Activated CD8-positive, alpha-beta memory T cell treated with anti-CD3 and anti-CD28 coated beads for 24 hours (primary cell): ENCODE results near the gene SH2B2.
A peak's percentile ranks its signal among the peaks of the same experiment; 100 is the strongest.

Source experiments
- DNase-seq: peaks from one replicate; pipeline ENCODE4 v3.0.0-alpha.2; 2020

SH2B2 gene

GRCh38 chr7:102286237-102287110 is at the start of gene SH2B2:
Gene SH2B2 (plus strand): TSS chr7:102286868. CDS start chr7:102300551, 13,683 bp downstream.
- peak; percentile 84 for DNase-seq

- no peak for DNase-seq
These were observed 47.4 kb upstream of the SH2B2 start for GRCh38 chr7:102239206-102239820.

- DNase-seq: no peak
These were observed 45.2 kb upstream of the SH2B2 start for GRCh38 chr7:102241431-102241830.

GRCh38 chr7:102244601-102245000 is 42.1 kb upstream of the SH2B2 start:
- DNase-seq: no peak

- no peak for DNase-seq
These were observed 38.6 kb upstream of the SH2B2 start for GRCh38 chr7:102248081-102248455.

GRCh38 chr7:102248456-102249395 is 37.9 kb upstream of the SH2B2 start:
- DNase-seq: no peak

GRCh38 chr7:102251531-102252365 is 34.9 kb upstream of the SH2B2 start:
- no peak for DNase-seq

- no peak for DNase-seq
These were observed 34.2 kb upstream of the SH2B2 start for GRCh38 chr7:102252366-102252982.

- no peak for DNase-seq
These were observed 33.3 kb upstream of the SH2B2 start for GRCh38 chr7:102253066-102253972.

GRCh38 chr7:102253973-102254370 is 32.7 kb upstream of the SH2B2 start:
- no peak for DNase-seq

GRCh38 chr7:102254521-102254920 is 32.1 kb upstream of the SH2B2 start:
- DNase-seq: no peak

- DNase-seq: no peak
These were observed 31.2 kb upstream of the SH2B2 start for GRCh38 chr7:102255501-102255900.

GRCh38 chr7:102255916-102256315 is 30.8 kb upstream of the SH2B2 start:
- DNase-seq: no peak

GRCh38 chr7:102258073-102258748 is 28.5 kb upstream of the SH2B2 start:
- DNase-seq: no peak

GRCh38 chr7:102258749-102259107 is 27.9 kb upstream of the SH2B2 start:
- no peak for DNase-seq

- no peak for DNase-seq
These were observed 25.8 kb upstream of the SH2B2 start for GRCh38 chr7:102260856-102261255.

GRCh38 chr7:102261451-102261850 is 25.2 kb upstream of the SH2B2 start:
- no peak for DNase-seq

- no peak for DNase-seq
These were observed 24.1 kb upstream of the SH2B2 start for GRCh38 chr7:102262546-102262945.

GRCh38 chr7:102264367-102264891 is 22.2 kb upstream of the SH2B2 start:
- DNase-seq: no peak

- no peak for DNase-seq
These were observed 20.1 kb upstream of the SH2B2 start for GRCh38 chr7:102266541-102266940.
